A673 (cell line): Measurements from ENCODE around the gene MINK1. TPM values are rescaled to one million over a fixed set of nuclear protein-coding genes. Genes with fewer than 3 reads are reported as not detected.
A peak's percentile ranks its signal among the peaks of the same experiment; 100 is the strongest.

ENCODE experiments used
- BruUV-seq: library from RNA; stranded (reverse); fragments of 400-500 nt; replicated peaks from 2 replicates; lab custom pipeline; 2021; lab: Mats Ljungman, UMichigan
- CTCF ChIA-PET: fragments of 300-600 bp; sonication (Branson Sonifier 250); formaldehyde crosslinking; loops from one replicate; lab custom pipeline; 2022; ENCODE audit warnings: antibody characterized with exemption; lab: Charles Lee
- POLR2A ChIA-PET: fragments of 300-600 bp; sonication (Branson Sonifier 250); formaldehyde crosslinking; loops from one replicate; lab custom pipeline; 2022; ENCODE audit warnings: antibody characterized with exemption; ENCODE audit not compliant: low non-redundant PET; lab: Charles Lee
- DNase-seq: peaks from one replicate; pipeline ENCODE4 v3.0.0-alpha.2; 2015; ENCODE audit warnings: low spot score
- H3K27ac ChIP-seq: fragments of 200-600 bp; sonication (generic); 2 replicates; pipeline ENCODE4 v1.5.1; 2016; ENCODE audit warnings: mixed run types, low read depth, mild to moderate bottlenecking, mixed read lengths, antibody characterized with exemption, low read length; ENCODE audit not compliant: poor library complexity, severe bottlenecking
- H3K27me3 ChIP-seq: fragments of 200-600 bp; sonication (generic); replicated peaks from 2 replicates; pipeline ENCODE4 v1.6.1; 2017; ENCODE audit warnings: mixed run types, low read depth, mild to moderate bottlenecking, mixed read lengths, antibody characterized with exemption, low read length; ENCODE audit not compliant: insufficient read depth, poor library complexity
- H3K36me3 ChIP-seq: fragments of 200-600 bp; sonication (generic); 2 replicates; pipeline ENCODE4 v1.6.1; 2016; ENCODE audit warnings: mixed run types, mild to moderate bottlenecking, mixed read lengths, antibody characterized with exemption, low read length; ENCODE audit not compliant: insufficient read depth, poor library complexity, severe bottlenecking
- H3K4me1 ChIP-seq: fragments of 200-600 bp; sonication (generic); 2 replicates; pipeline ENCODE4 v1.6.1; 2017; ENCODE audit warnings: mixed run types, mild to moderate bottlenecking, mixed read lengths, antibody characterized with exemption, low read length; ENCODE audit not compliant: insufficient read depth, poor library complexity, severe bottlenecking
- H3K4me3 ChIP-seq: fragments of 200-600 bp; sonication (generic); 2 replicates; pipeline ENCODE4 v1.5.1; 2016; ENCODE audit warnings: low read depth, mixed run types, mild to moderate bottlenecking, mixed read lengths, low read length; ENCODE audit not compliant: poor library complexity, severe bottlenecking
- H3K9me3 ChIP-seq: fragments of 200-600 bp; sonication (generic); 2 replicates; pipeline ENCODE4 v1.6.1; 2016; ENCODE audit warnings: mixed run types, low read depth, mild to moderate bottlenecking, mixed read lengths, antibody characterized with exemption, low read length; ENCODE audit not compliant: poor library complexity, severe bottlenecking
- EZH2 ChIP-seq: fragments of 200-600 bp; sonication (generic); IDR thresholded peaks from 2 replicates; pipeline ENCODE4 v1.6.1; 2017; ENCODE audit warnings: borderline replicate concordance, low read depth, mild to moderate bottlenecking, mixed read lengths, antibody characterized with exemption, low read length; ENCODE audit not compliant: poor library complexity, severe bottlenecking
- intact Hi-C: fragments of 100-400 bp; cut with micrococcal nuclease; formaldehyde crosslinking; loops from one replicate; pipeline ENCODE4 v1.10.0; 2022; ENCODE audit not compliant: unreplicated experiment
- total RNA-seq: library from RNA; stranded (reverse); gene quantifications from 2 replicates; pipeline ENCODE4 v1.2.3, GENCODE V29; 2021
- TF ChIP-seq, protein P1 (sequence below): fragments of 300-800, 200-600 bp; sonication (generic); conservative IDR thresholded peaks from 2 replicates; pipeline ENCODE4 v1.5.1; 2017; ENCODE audit warnings: low read depth, mild to moderate bottlenecking, antibody characterized with exemption, low read length, moderate library complexity, mixed read lengths

Gene MINK1
- total RNA-seq, 1 experiment from 2014 or later = 67.7 TPM

DNA sequence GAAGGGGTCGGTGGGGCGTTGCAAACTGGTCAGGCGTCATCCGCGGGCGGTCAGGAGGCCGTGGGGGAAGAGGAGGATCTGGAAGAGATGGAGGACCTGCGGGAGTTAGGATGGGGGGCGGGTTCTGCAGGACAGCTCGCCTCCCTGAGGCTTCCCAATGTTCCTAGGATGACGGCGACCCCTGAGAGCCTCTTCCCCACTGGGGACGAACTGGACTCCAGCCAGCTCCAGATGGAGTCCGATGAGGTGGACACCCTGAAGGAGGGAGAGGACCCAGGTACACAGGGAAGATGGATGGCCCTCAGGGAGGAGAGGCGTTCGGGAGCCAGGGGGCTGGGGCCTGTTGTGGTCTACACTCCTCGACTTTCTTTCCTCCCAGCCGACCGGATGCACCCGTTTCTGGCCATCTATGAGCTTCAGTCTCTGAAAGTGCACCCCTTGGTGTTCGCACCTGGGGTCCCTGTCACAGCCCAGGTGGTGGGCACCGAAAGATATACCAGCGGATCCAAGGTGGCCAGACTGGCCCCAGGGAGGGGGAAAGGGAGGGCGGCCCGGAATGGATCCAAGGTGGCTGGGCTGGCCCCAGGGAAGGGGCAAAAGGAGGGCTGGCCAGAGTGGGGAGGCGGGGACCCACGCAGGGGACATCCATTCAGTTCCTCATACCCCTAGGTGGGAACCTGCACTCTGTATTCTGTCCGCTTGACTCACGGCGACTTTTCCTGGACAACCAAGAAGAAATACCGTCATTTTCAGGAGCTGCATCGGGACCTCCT, 25.3 kb upstream of the MINK1 start:
- no peak for TF ChIP-seq EZH2
- TF ChIP-seq, protein P1, sequence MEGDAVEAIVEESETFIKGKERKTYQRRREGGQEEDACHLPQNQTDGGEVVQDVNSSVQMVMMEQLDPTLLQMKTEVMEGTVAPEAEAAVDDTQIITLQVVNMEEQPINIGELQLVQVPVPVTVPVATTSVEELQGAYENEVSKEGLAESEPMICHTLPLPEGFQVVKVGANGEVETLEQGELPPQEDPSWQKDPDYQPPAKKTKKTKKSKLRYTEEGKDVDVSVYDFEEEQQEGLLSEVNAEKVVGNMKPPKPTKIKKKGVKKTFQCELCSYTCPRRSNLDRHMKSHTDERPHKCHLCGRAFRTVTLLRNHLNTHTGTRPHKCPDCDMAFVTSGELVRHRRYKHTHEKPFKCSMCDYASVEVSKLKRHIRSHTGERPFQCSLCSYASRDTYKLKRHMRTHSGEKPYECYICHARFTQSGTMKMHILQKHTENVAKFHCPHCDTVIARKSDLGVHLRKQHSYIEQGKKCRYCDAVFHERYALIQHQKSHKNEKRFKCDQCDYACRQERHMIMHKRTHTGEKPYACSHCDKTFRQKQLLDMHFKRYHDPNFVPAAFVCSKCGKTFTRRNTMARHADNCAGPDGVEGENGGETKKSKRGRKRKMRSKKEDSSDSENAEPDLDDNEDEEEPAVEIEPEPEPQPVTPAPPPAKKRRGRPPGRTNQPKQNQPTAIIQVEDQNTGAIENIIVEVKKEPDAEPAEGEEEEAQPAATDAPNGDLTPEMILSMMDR = no peak
- BruUV-seq = no TSS peak
- H3K9me3 ChIP-seq = no peaks in the 10 kb centered on the region
- ChIA-PET POLR2A (no interaction called here), CTCF (no interaction called here)
- no peaks in the 10 kb centered on the region for H3K36me3 ChIP-seq
- H3K4me3 ChIP-seq = peak overlapping the region; percentile 74
- intact Hi-C loops = no loop called here
- H3K27ac ChIP-seq = no peak overlapping the region
- H3K4me1 ChIP-seq = peaks cover 4% of the 10 kb centered on the region
- DNase-seq = no peak
- no peaks in the 10 kb centered on the region for H3K27me3 ChIP-seq

DNA sequence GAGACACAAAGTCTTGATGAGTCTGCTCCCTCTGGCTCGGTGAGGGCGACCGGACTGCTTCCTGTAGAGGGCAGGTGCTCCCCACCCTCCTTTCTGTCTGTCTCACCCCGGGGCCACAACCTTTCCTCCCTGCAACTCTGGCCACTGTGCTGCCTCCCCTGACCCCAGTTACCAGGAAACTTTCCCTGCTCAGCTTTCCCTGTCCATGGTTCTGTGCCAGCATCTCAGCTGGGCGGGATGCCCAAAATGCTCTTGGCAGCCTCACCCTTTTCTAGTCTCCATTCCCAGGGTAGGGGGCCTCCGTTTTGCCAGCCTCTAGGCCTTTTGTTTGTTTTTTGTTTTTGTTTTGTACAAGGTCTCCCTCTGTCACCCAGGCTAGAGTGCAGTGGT, 24.8 kb upstream of the MINK1 start:
- BruUV-seq = no TSS peak
- intact Hi-C loops = no loop called here
- no peak for DNase-seq
- no peaks in the 10 kb centered on the region for H3K36me3 ChIP-seq
- TF ChIP-seq, protein P1 = no peak
- TF ChIP-seq EZH2 = no peak
- H3K9me3 ChIP-seq = no peaks in the 10 kb centered on the region
- ChIA-PET POLR2A (no interaction called here), CTCF (no interaction called here)
- no peak overlapping the region for H3K27ac ChIP-seq
- H3K4me3 ChIP-seq = no peak overlapping the region
- peaks cover 4% of the 10 kb centered on the region for H3K4me1 ChIP-seq
- H3K27me3 ChIP-seq = no peaks in the 10 kb centered on the region

DNA sequence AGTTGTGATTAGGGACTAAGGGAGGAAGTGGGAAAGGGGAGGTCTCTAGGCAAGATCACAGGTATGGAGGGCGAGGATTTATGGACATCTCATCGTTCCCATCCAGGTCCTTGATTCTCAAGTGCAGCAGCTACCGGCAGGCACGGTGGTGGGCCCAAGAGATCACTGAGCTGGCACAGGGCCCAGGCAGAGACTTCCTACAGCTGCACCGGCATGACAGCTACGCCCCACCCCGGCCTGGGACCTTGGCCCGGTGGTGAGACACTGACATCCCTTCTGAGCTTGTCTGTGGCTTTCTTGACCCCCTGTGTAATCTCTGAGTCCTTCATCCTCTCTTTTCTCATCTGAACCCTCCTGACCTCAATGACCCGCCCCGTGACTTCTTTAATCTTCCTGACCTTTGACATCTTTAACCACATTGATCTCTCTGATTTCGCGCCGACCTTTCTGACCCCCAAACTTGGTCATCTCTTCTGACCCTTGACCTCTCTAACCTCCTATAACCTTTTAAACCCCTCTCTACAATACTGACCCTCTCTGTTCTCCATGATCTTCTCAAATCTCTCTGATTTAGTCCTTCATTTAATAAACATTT, 22.3 kb upstream of the MINK1 start:
- Histone ChIP-seq H3K9me3 (no peaks in the 10 kb centered on the region), H3K27ac (no peak overlapping the region), H3K4me3 (no peak overlapping the region), H3K27me3 (no peaks in the 10 kb centered on the region), H3K36me3 (no peaks in the 10 kb centered on the region), H3K4me1 (peaks cover 4% of the 10 kb centered on the region)
- BruUV-seq = no TSS peak
- ChIA-PET CTCF (no interaction called here), POLR2A (no interaction called here)
- intact Hi-C loops = no loop called here
- no peak for TF ChIP-seq EZH2
- TF ChIP-seq, protein P1 = no peak
- no peak for DNase-seq
